HG02884 (cell line): ENCODE measurements around the gene HNRNPA2B1.
"Not testable (repeated sequence)": the region's sequence is repeated elsewhere in the genome, so short reads cannot be mapped to it uniquely, and the experiment has no call there.

Source experiments
- ATAC-seq: cut with Tn5 transposase; IDR thresholded peaks from one replicate; pipeline ENCODE4 v1.9.1; 2021; ENCODE audit warnings: mild to moderate bottlenecking, moderate library complexity; ENCODE audit not compliant: unreplicated experiment

Gene HNRNPA2B1

DNA sequence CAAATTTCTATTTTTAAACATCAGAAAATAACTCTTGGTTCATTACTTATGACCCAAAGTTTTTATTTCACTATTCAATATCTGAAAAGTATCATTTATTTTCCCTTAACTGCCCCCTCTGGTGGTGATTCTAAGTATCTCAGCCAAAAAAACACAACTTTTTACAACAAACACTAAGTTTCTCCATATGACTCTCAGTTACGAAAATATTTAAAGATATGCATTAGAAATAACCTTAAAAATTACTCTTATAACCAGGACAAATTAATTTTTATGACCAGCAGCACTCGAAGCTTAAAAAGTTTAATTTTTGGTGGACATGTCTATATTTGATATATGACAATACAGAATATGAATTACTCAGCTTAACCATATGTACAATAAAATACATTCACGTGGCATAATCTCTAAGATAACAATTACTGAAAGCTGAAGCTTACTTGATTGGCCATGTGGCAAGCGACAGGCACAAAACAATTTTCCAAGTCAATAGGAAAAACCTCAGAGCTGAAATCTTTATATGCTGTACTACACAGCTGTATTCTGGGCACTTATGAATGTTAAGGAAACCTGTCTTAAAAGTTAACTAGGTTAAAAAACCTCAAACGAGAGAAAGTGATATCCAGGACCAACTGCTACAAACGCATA lies 2.3 kb downstream of the HNRNPA2B1 start:
- no peak for ATAC-seq

GRCh38 chr7:26197153-26198115 lies 3.1 kb downstream of the HNRNPA2B1 start:
- ATAC-seq, result no peak

- ATAC-seq, result no peak
Observed at GRCh38 chr7:26195867-26196657, 4.5 kb downstream of the HNRNPA2B1 start.

DNA sequence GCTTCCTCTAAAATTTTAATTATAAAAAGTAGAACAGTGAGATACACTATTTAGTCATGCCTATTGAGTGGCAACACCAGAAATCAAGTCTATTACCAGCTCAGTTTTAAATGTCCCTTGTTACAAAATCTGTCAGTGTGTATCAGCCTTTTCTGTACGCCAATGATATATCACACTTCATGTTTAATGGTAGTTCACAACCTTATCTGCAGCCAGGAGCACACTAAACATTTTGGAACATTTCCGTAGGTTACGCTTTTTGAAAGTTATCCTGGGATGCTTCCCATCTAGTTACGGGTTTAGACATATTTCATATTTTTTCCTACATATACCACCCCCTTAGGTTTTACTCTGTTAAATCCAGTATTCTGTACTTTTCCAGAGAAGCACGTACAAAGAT lies 5.4 kb downstream of the HNRNPA2B1 start:
- ATAC-seq, result no peak

DNA sequence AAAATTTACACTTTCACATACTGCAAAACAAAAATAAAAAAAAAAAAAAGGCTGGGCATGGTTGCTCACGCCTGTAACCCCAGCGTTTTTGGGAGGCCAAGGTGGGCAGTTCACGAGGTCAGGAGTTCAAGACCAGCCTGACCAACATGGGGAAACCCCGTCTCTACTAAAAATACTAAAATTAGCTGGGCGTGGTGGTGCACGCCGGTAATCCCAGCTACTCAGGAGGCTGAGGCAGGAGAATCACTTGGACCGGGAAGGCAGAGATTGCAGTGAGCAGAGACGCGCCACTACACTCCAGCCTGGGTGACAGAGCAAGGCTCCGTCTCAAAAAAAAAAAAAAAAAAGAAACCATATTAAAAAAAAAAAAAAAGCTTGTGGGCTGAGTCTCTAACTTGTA lies 5.8 kb downstream of the HNRNPA2B1 start:
- ATAC-seq, result not testable (repeated sequence)

DNA sequence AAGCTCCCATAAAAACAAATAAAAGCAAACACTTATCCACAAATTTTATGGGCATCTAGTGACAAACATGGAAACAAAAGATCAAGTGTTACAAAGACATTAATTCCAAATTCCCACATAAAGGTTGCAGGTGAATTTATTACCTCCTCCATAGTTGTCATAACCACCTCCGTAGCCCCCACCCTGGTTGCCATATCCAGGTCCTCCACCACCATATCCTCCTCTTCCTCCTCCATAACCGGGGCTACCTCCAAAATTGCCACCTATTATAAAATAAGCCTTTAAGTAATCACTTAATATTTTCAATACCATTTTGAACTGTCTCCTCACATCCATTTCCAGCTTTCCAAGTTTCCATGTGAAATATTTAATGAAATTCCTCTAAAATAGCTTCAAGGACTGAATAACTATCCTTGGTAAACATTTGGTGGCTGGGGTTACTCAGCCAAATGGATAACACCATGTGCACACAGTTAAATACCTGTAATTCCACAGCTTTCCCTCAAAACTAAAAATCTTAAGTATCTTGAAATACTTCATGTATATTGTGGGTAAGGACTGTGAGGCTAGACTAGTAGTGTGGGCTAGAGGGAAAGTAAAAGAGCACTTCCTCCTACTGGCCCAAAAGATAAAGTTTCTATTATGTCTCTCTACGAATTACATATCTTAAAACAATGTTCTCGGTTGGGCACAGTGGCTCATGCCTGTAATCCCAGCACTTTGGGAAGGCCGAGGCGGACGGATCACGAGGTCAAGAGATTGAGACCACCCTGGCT lies 6.9 kb downstream of the HNRNPA2B1 start:
- ATAC-seq, result no peak

DNA sequence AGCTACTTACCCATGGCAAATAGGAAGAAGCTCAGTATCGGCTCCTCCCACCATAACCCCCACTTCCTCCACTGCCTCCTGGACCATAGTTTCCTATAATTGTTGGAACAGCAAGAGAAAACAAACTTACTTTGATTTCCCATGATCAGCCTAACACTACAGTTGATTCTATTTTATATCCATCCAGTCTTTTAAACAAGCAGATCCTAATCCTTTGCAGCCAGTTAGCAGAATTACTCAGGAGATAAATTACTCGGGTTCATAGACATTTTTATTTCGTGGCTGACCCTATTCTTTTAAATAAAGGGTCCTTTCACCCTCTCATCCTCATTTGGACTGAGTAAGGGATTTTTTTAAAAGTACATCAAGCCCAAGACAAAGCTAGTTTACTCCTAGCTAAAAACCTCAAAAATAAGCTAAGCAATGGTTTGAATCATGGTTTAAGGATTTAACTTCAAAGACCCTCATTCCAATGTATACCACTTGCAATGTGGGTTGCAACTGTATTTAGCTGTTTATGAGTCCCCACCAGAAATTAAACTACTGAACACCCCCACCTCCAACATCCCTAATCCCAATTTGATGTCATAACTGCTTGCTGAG lies 8.0 kb downstream of the HNRNPA2B1 start:
- ATAC-seq, result no peak

- no peak for ATAC-seq
Observed at GRCh38 chr7:26191974-26192479, 8.5 kb downstream of the HNRNPA2B1 start.

- ATAC-seq, result no peak
Observed at GRCh38 chr7:26191233-26191973, 9.1 kb downstream of the HNRNPA2B1 start.

DNA sequence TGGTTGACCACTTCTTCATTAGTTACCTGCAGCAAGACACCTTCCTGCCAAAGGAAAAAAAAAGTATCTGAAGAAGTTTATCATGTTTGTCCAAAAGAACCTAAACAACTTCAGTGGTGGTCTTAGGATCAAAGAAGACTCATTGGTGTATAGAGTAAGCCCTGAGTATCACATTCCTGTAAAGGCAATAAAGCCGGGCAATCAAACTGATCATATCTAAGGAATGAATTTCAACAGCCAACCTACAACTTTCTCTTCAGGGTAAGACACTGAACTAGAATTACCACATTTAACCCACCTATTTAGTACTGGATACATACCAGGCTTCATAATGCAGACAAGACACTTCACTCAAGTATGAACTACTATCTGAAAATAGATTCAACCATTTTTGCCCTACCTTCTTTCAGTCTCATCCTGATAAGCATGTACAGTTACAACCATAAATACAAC lies 10.1 kb downstream of the HNRNPA2B1 start:
- ATAC-seq, result no peak

- no peak for ATAC-seq
Observed at GRCh38 chr7:26189697-26190096, 10.8 kb downstream of the HNRNPA2B1 start.

DNA sequence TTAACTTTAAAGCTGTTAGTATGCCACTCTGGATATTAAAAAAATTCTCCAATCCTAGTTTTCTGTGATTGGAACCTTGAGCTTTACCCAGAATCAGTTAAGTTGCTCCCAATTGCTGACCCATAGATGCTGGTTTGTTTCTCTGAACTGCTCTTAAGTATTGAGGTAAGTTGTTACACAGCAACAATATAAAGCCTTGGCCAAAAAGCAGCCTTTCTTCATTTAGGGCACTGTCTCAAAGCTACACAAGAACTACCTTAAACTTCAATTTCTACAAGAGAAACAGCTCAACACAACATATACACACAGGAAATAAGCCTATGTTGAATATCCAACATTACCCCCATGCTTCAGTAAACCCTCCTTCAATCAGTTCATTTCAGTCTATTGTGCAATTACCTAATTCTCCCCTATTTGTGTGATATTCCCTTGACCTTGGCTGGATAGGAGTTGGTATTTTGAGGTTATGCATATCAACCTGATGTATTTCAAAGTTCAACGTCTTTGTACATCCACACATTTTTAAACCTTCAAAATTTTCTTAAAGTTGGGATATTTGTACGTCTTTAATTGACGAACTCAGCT lies 11.5 kb downstream of the HNRNPA2B1 start:
- ATAC-seq, result no peak

DNA sequence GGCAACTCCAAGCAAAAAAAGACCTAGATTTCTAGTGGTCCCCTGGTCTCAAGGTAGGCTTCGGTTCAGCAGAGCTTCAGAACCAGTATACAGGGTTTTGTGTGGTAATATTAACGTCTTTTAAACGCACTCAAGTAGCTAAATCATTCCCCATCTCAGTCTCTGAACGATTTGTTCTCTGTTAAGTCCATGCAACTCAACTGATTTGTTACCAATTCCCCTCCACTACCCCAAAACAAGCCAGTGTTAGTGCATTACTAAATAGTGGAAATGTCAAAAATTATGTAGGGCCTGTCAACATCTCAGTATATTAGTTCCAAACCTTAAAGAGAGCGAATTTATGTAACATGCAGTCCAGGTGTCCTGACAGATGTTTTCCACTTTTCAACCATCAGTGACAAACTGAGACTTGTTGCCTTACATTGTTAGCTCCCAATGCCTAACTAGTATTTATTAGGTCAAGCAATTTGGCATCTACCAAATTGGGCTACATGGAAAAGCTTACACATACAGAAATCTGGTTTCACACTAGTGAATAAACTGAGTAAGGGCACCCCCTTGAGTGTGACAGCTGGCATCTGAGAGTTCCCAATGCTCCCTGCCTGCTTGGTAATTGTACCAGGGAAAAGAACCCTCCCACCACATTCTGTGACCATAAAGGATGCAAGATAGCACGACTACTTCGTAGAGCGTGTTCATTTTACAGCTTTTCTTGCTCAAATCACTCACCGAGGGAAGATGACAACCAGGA lies 12.2 kb downstream of the HNRNPA2B1 start:
- no peak for ATAC-seq

GRCh38 chr7:26187380-26188205 lies 13.0 kb downstream of the HNRNPA2B1 start:
- ATAC-seq, result no peak

DNA sequence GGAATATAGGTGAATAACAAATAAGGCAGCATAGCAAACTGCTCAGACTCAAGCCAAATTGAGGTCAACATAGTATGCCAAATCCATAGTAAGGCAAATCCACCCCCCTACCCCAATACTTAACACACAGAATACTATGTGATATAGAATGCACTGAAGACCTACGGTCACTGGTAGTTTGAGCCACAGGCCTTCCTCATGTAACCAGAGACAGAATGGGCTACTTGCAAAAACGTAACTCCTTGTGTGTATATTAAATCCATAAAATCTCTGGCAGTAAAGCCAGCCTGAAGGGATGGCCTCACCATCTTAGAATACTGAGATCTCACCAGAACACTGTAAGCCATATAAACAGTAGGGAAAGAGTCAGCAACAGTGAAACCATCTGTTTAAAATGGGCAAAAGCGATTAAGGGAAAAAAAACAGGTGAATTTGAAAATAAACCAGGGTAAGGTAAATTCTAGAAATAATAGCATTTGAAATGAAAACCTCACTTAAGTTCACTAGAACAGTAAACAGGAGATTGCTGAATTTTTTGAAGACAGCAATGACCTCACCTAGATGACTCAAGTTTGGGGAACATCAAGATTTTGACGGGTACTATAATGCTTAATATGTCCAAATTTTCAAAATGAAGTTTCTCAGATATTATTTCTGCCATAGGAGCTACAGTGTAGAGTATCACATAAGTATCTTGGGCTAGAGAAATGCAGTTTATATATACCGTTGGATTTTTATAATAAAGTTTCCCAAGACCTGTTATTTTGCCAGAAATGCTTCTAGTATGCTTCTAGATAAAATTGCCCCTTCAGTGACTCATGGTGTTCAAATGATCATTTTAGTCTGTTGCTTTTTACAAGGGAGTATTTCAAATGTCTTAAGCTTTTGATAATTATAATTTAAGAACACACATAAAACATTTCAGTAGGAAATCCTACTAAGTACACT lies 13.9 kb downstream of the HNRNPA2B1 start:
- no peak for ATAC-seq

- no peak for ATAC-seq
Observed at GRCh38 chr7:26185844-26186180, 14.7 kb downstream of the HNRNPA2B1 start.
